ENCODE results near the gene PRAME. TPM values are rescaled to one million over a fixed set of nuclear protein-coding genes. Genes with fewer than 3 reads are reported as not detected.

PRAME gene
- total and polyA plus RNA-seq, 2 of the 13 experiments (the other 11 are each of a cell fraction or from before 2014, with no cell fraction given): 0.11 to 0.83 TPM

- no peak for TF ChIP-seq TBP (CRISPR knock-in tag; IDR thresholded peaks at IDR 0.05)
- TF ChIP-seq CCDC6 (CRISPR knock-in tag; IDR thresholded peaks at IDR 0.05): no peak
- TF ChIP-seq ZNF713 (CRISPR knock-in tag; IDR thresholded peaks at IDR 0.05): no peak
- no peak for TF ChIP-seq ZMYM2 (CRISPR knock-in tag; IDR thresholded peaks at IDR 0.05)
- TF ChIP-seq ASH2L (IDR thresholded peaks at IDR 0.05; ENCODE audit: insufficient read length, low read depth, low read length): peak; percentile 73
- no peak for TF ChIP-seq SMC3 (IDR thresholded peaks at IDR 0.05; ENCODE audit: low read length)
- TF ChIP-seq NPAS2 (CRISPR knock-in tag; IDR thresholded peaks at IDR 0.05; ENCODE audit: borderline replicate concordance): no peak
- TF ChIP-seq GLI4 (CRISPR knock-in tag; IDR thresholded peaks at IDR 0.05; ENCODE audit: borderline replicate concordance): no peak; the same call in 1 of the 2 replicates
- no peak for TF ChIP-seq ZNF24 (IDR thresholded peaks at IDR 0.05)
- no peak; a peak in 1 of 4 replicates for TF ChIP-seq KLF16 (CRISPR knock-in tag; IDR thresholded peaks at IDR 0.05)
- TF ChIP-seq ZNF790 (CRISPR knock-in tag; IDR thresholded peaks at IDR 0.05; ENCODE audit: borderline replicate concordance): no peak
- no peak for TF ChIP-seq ZZZ3 (CRISPR knock-in tag; IDR thresholded peaks at IDR 0.05; ENCODE audit: borderline replicate concordance)
- TF ChIP-seq ZNF75D (CRISPR knock-in tag; IDR thresholded peaks at IDR 0.05; ENCODE audit: borderline replicate concordance): no peak
- peak; percentile 82; the same call in 1 of the 2 replicates for TF ChIP-seq TFAP4 (IDR thresholded peaks at IDR 0.05; ENCODE audit: borderline replicate concordance, low read depth)
- TF ChIP-seq PHF5A (CRISPR knock-in tag; IDR thresholded peaks at IDR 0.05; ENCODE audit: low read depth, unreplicated experiment): peak; percentile 28
- peak; percentile 94 for TF ChIP-seq GMEB1 (CRISPR knock-in tag; IDR thresholded peaks at IDR 0.05; ENCODE audit: borderline replicate concordance)
- TF ChIP-seq NCOA5 (CRISPR knock-in tag; IDR thresholded peaks at IDR 0.05): no peak
- TF ChIP-seq TFDP1 (CRISPR knock-in tag; IDR thresholded peaks at IDR 0.05; ENCODE audit: borderline replicate concordance): peak; percentile 94
- no peak for TF ChIP-seq PPARG (CRISPR knock-in tag; conservative IDR thresholded peaks at IDR 0.05)
- TF ChIP-seq CHD2 (IDR thresholded peaks at IDR 0.05; ENCODE audit: low read depth, low read length): peak; percentile 66; the same call in 1 of the 2 replicates
- TF ChIP-seq ZNF510 (CRISPR knock-in tag; IDR thresholded peaks at IDR 0.05; ENCODE audit: low read depth): no peak
- no peak for TF ChIP-seq ZNF576 (CRISPR knock-in tag; IDR thresholded peaks at IDR 0.05)
- TF ChIP-seq HIC2 (CRISPR knock-in tag; IDR thresholded peaks at IDR 0.05; ENCODE audit: low read depth): no peak
- TF ChIP-seq NFYC (CRISPR knock-in tag; IDR thresholded peaks at IDR 0.05): peak; percentile 79
Observed at GRCh38 chr22:22508274-22509176, 50.5 kb downstream of the PRAME start, which contains the start of gene ZNF280B (continued).

Data from HepG2 (cell line).